H1 (cell line): ENCODE data around the gene UBE3B. TPM values are rescaled to one million over a fixed set of nuclear protein-coding genes. Genes with fewer than 3 reads are reported as not detected.

Experiments used
- CTCF ChIA-PET: fragments of 300-600 bp; sonication (Branson Sonifier 250); formaldehyde crosslinking; loops from one replicate; lab custom pipeline; 2021; ENCODE audit not compliant: partially characterized antibody; lab: Charles Lee
- POLR2A ChIA-PET: fragments of 300-600 bp; sonication (Branson Sonifier 250); formaldehyde crosslinking; loops from one replicate; lab custom pipeline; 2021; ENCODE audit warnings: inconsistent platforms; ENCODE audit not compliant: partially characterized antibody; lab: Charles Lee
- DNase-seq, 2 experiments: peaks; one replicate each; pipeline versions ENCODE4 v3.0.0 to v3.0.0-alpha.2; 2010 to 2022; ENCODE audit warnings: low spot score in 2 of 2, low read depth in 1 of 2, mixed read lengths in 1 of 2
- FAIRE-seq: peaks from 2 replicates; lab custom pipeline; 2011; peaks lifted over from hg19 to GRCh38; lab: Jason Lieb, UNC
- H2AFZ ChIP-seq: 2 replicates; pipeline ENCODE4 v1.8.1; 2012; ENCODE audit warnings: low read length, inconsistent platforms
- H2AK5ac ChIP-seq: 2 replicates; pipeline ENCODE4 v1.6.1; 2013; ENCODE audit warnings: low read depth, low read length
- H2BK120ac ChIP-seq: replicated peaks from 2 replicates; pipeline ENCODE3; 2013; ENCODE audit warnings: low read depth, low read length, inconsistent platforms
- H2BK12ac ChIP-seq: 2 replicates; pipeline ENCODE4 v1.6.1; 2013; ENCODE audit warnings: low read depth, low read length
- H2BK15ac ChIP-seq: 2 replicates; pipeline ENCODE4 v1.6.1; 2013; ENCODE audit warnings: low read length
- H2BK20ac ChIP-seq: 2 replicates; pipeline ENCODE4 v1.6.1; 2013; ENCODE audit warnings: low read length
- H2BK5ac ChIP-seq: 2 replicates; pipeline ENCODE4 v1.6.1; 2013; ENCODE audit warnings: low read depth, low read length
- H3K14ac ChIP-seq: 2 replicates; pipeline ENCODE4 v1.6.1; 2013; ENCODE audit warnings: inconsistent platforms; ENCODE audit not compliant: insufficient read length
- H3K18ac ChIP-seq: 2 replicates; pipeline ENCODE4 v1.6.1; 2013; ENCODE audit warnings: low read length; ENCODE audit errors: extremely low read depth
- H3K23ac ChIP-seq: 2 replicates; pipeline ENCODE4 v1.6.1; 2013; ENCODE audit warnings: inconsistent platforms; ENCODE audit not compliant: insufficient read length
- H3K23me2 ChIP-seq: 2 replicates; pipeline ENCODE4 v1.6.1; 2013; ENCODE audit warnings: low read depth, low read length
- H3K27ac ChIP-seq: 2 replicates; pipeline ENCODE4 v1.6.1; 2011; ENCODE audit warnings: low read depth, low read length, inconsistent platforms
- H3K27me3 ChIP-seq, 4 experiments: replicated peaks in 1 of 4; 1 replicate in 1 of 4; 2 replicates in 3 of 4; pipeline versions ENCODE4 v1.6.1 to v1.8.1; 2011 to 2013; ENCODE audit warnings: low read length in 3 of 4, mild to moderate bottlenecking in 3 of 4, inconsistent platforms in 2 of 4, mixed read lengths in 2 of 4, moderate library complexity in 1 of 4; ENCODE audit not compliant: control insufficient read depth in 3 of 4, insufficient read depth in 3 of 4; ENCODE audit errors: extremely low read depth in 1 of 4
- H3K36me3 ChIP-seq, 4 experiments: 2 replicates each; pipeline versions ENCODE4 v1.6.1 to v1.8.1; 2011 to 2013; ENCODE audit warnings: mild to moderate bottlenecking in 4 of 4, low read length in 3 of 4, moderate library complexity in 2 of 4, control low read depth in 1 of 4, inconsistent platforms in 1 of 4; ENCODE audit not compliant: insufficient read depth in 4 of 4, control insufficient read depth in 2 of 4
- H3K4ac ChIP-seq: replicated peaks from 2 replicates; pipeline ENCODE3; 2013; ENCODE audit warnings: low read length, low read depth, mixed read lengths, inconsistent platforms; ENCODE audit not compliant: insufficient read length
- H3K4me1 ChIP-seq, 4 experiments: replicated peaks in 1 of 4; 1 replicate in 1 of 4; 2 replicates in 3 of 4; pipeline versions ENCODE4 v1.6.1 to v1.8.1; 2011 to 2013; ENCODE audit warnings: low read length in 3 of 4, inconsistent platforms in 2 of 4, mixed read lengths in 1 of 4; ENCODE audit not compliant: insufficient read depth in 4 of 4, control insufficient read depth in 3 of 4
- H3K4me2 ChIP-seq, 2 experiments: 2 replicates each; pipeline versions ENCODE4 v1.6.1 to v1.8.1; 2011 to 2013; ENCODE audit warnings: low read depth in 2 of 2, low read length in 2 of 2, control low read depth in 1 of 2, inconsistent platforms in 1 of 2, mild to moderate bottlenecking in 1 of 2; ENCODE audit not compliant: insufficient read depth in 1 of 2
- H3K4me3 ChIP-seq, 4 experiments: fragments of 200-600, 300-600 bp in 1 of 4; sonication (generic), shearing (Covaris generic), sonication (Bioruptor Twin) in 1 of 4; 2 replicates each; pipeline versions ENCODE4 v1.5.1 to v1.8.1; 2011 to 2016; ENCODE audit warnings: low read length in 4 of 4, low read depth in 3 of 4, control low read depth in 2 of 4, inconsistent platforms in 2 of 4, mild to moderate bottlenecking in 2 of 4, mixed read lengths in 1 of 4, moderate library complexity in 1 of 4; ENCODE audit not compliant: insufficient read depth in 2 of 4; ENCODE audit errors: extremely low read depth in 1 of 4
- H3K56ac ChIP-seq: replicated peaks from 2 replicates; pipeline ENCODE3; 2013; ENCODE audit warnings: low read depth, mild to moderate bottlenecking, mixed read lengths, low read length, inconsistent platforms; ENCODE audit not compliant: insufficient read length
- H3K79me1 ChIP-seq: 2 replicates; pipeline ENCODE4 v1.6.1; 2013; ENCODE audit warnings: low read depth, low read length, control low read depth
- H3K79me2 ChIP-seq, 2 experiments: 2 replicates each; pipeline versions ENCODE4 v1.6.1 to v1.8.1; 2012 to 2013; ENCODE audit warnings: low read length in 2 of 2, mild to moderate bottlenecking in 2 of 2, inconsistent platforms in 1 of 2; ENCODE audit not compliant: insufficient read depth in 2 of 2, control insufficient read depth in 1 of 2
- H3K9ac ChIP-seq, 4 experiments: replicated peaks in 1 of 4; 1 replicate in 1 of 4; 2 replicates in 3 of 4; pipeline versions ENCODE4 v1.6.1 to v1.8.1; 2011 to 2013; ENCODE audit warnings: low read depth in 3 of 4, low read length in 3 of 4, control low read depth in 2 of 4, mild to moderate bottlenecking in 2 of 4, moderate library complexity in 2 of 4, inconsistent platforms in 1 of 4; ENCODE audit errors: extremely low read depth in 1 of 4
- H3K9me3 ChIP-seq, 2 experiments: 2 replicates each; pipeline versions ENCODE4 v1.6.1 to v1.8.1; 2012 to 2013; ENCODE audit warnings: mild to moderate bottlenecking in 2 of 2, moderate library complexity in 2 of 2, control low read depth in 1 of 2, inconsistent platforms in 1 of 2, low read depth in 1 of 2, low read length in 1 of 2, mixed read lengths in 1 of 2; ENCODE audit not compliant: insufficient read depth in 2 of 2
- H4K20me1 ChIP-seq, 2 experiments: replicated peaks in 1 of 2; 2 replicates each; pipeline versions ENCODE3 to v1.8.1; 2011 to 2013; ENCODE audit warnings: inconsistent platforms in 2 of 2, low read length in 2 of 2, mild to moderate bottlenecking in 1 of 2; ENCODE audit not compliant: insufficient read depth in 2 of 2, control insufficient read depth in 1 of 2
- H4K5ac ChIP-seq: 2 replicates; pipeline ENCODE4 v1.6.1; 2013; ENCODE audit warnings: low read length, low read depth, mixed read lengths, inconsistent platforms; ENCODE audit not compliant: insufficient read length
- H4K8ac ChIP-seq: 2 replicates; pipeline ENCODE4 v1.8.0; 2013; ENCODE audit warnings: mild to moderate bottlenecking, moderate library complexity, low read length, inconsistent platforms; ENCODE audit not compliant: insufficient read depth; ENCODE audit errors: extremely low read depth
- H4K91ac ChIP-seq: replicated peaks from 2 replicates; pipeline ENCODE3; 2013; ENCODE audit warnings: low read length, mixed read lengths, inconsistent platforms; ENCODE audit not compliant: insufficient read length
- FOSL1 ChIP-seq: IDR thresholded peaks from 2 replicates; pipeline ENCODE4 v1.6.1; 2011; ENCODE audit warnings: mild to moderate bottlenecking, low read depth, low read length, moderate library complexity; ENCODE audit not compliant: insufficient read depth
- SIRT6 ChIP-seq: IDR thresholded peaks from one replicate; pipeline ENCODE4 v1.7.1; 2012; ENCODE audit warnings: low read length, inconsistent platforms
- TEAD4 ChIP-seq: IDR thresholded peaks from 2 replicates; pipeline ENCODE4 v1.6.1; 2012; ENCODE audit warnings: low read depth, low read length, inconsistent platforms, mixed read lengths
- WGBS, 2 experiments: shearing (Covaris generic) in 1 of 2; methylation state at CpG; one replicate each; pipeline versions ENCODE4 v1.1.6 to v1.1.7; 2013 to 2015; ENCODE audit warnings: low lambda C conversion rate in 2 of 2, mixed read lengths in 2 of 2, inconsistent platforms in 1 of 2, low coverage in 1 of 2, missing lambda C conversion rate in 1 of 2; ENCODE audit not compliant: insufficient replicate concordance in 2 of 2, insufficient coverage in 1 of 2, insufficient read length in 1 of 2; ENCODE audit errors: extremely low coverage in 1 of 2, missing lambda C conversion rate in 1 of 2; 5-methylcytosine and 5-hydroxymethylcytosine counted together
- polyA plus RNA-seq, 7 experiments: library from polyadenylated mRNA; depleted of rRNA in 3 of 7; stranded (reverse) in 5 of 7; unstranded in 2 of 7; fragments of >200 nt in 5 of 7; fragments of 200-250 nt in 2 of 7; gene quantifications; 1 replicate in 5 of 7; 2 replicates in 1 of 7; 4 replicates in 1 of 7; pipeline versions ENCODE4 v1.2.1 to v1.2.3, GENCODE V29; 2011 to 2013; ENCODE audit warnings: missing spikeins in 2 of 7, mixed read lengths in 2 of 7
- total RNA-seq: library from RNA; stranded (reverse); fragmentation: NEBNext Ultra II Directional; extraction: Animal tissue kit (Norgen Biotek cat#: 25700); gene quantifications from 2 replicates; pipeline ENCODE4 v1.2.1, GENCODE V29; 2021

Gene UBE3B
- total and polyA plus RNA-seq, 2 of the 8 experiments (the other 6 are each of a cell fraction or from before 2014, with no cell fraction given) = 14.0 to 21.1 TPM

DNA sequence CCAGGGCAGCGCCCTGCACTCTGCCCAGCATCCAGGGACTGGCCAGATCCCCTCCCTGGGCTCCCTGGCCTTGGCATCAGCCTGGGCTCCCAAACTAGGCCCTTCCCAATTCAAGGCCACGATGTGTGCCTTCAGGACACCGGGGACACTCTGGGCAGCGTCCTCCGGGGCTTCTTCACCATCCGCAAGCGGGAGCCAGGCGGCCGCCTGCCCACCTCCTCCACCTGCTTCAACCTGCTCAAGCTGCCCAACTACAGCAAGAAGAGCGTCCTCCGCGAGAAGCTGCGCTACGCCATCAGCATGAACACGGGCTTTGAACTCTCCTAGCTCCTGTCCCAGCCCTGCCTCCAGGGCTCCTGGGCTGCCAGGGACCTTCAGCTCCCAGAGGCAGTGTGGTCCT, 57.0 kb downstream of the UBE3B start:
- Histone ChIP-seq H3K79me1 (no peaks in the 10 kb centered on the region), H3K79me2 (no peaks in the 10 kb centered on the region), H3K27me3 (no peaks in the 10 kb centered on the region), H2BK120ac (no peak overlapping the region), H3K4ac (no peak overlapping the region), H3K9ac (no peak overlapping the region), H3K36me3 (peaks cover 0 to 3% (median 0%) of the 10 kb centered on the region in 4 experiments; a peak in 1 of 8 replicates), H4K91ac (no peak overlapping the region), H2BK12ac (no peak overlapping the region), H2AK5ac (no peak overlapping the region), H3K56ac (no peak overlapping the region), H3K9me3 (no peaks in the 10 kb centered on the region), H2BK20ac (no peak overlapping the region), H3K23ac (no peak overlapping the region), H4K20me1 (no peaks in the 10 kb centered on the region), H3K27ac (no peak overlapping the region), H3K14ac (no peak overlapping the region), H3K23me2 (no peaks in the 10 kb centered on the region), H3K4me3 (no peak overlapping the region), H4K5ac (no peak overlapping the region), H3K4me2 (no peak overlapping the region), H4K8ac (no peak overlapping the region), H3K18ac (no peak overlapping the region), H2BK5ac (no peak overlapping the region), H2BK15ac (no peak overlapping the region), H2AFZ (no peak overlapping the region), H3K4me1 (peaks cover 0 to 6% (median 2%) of the 10 kb centered on the region in 4 experiments; a peak in 4 of 7 replicates)
- no peak for FAIRE-seq
- TF ChIP-seq FOSL1 = no peak
- no peak for TF ChIP-seq SIRT6
- no peak for TF ChIP-seq TEAD4
- 95% methylated on average over 15 of the region's 15 CpGs; no CpG with 5 or more reads in 1 of the 2 experiments for WGBS, 2 experiments
- POLR2A ChIA-PET = interaction anchor here (0.6 to 1.1 kb wide), 2 partner anchors 9 to 1611 kb away, joined by 3 read pairs; no protein-coding TSS in a partner anchor
- CTCF ChIA-PET = interaction anchor here (1.1 to 1.2 kb wide), 2 partner anchors 185 to 205 kb away, joined by 3 to 4 read pairs; no protein-coding TSS in a partner anchor
- DNase-seq = no peak
